ENCODE measurements around the gene MCAM.

MCAM gene

DNA sequence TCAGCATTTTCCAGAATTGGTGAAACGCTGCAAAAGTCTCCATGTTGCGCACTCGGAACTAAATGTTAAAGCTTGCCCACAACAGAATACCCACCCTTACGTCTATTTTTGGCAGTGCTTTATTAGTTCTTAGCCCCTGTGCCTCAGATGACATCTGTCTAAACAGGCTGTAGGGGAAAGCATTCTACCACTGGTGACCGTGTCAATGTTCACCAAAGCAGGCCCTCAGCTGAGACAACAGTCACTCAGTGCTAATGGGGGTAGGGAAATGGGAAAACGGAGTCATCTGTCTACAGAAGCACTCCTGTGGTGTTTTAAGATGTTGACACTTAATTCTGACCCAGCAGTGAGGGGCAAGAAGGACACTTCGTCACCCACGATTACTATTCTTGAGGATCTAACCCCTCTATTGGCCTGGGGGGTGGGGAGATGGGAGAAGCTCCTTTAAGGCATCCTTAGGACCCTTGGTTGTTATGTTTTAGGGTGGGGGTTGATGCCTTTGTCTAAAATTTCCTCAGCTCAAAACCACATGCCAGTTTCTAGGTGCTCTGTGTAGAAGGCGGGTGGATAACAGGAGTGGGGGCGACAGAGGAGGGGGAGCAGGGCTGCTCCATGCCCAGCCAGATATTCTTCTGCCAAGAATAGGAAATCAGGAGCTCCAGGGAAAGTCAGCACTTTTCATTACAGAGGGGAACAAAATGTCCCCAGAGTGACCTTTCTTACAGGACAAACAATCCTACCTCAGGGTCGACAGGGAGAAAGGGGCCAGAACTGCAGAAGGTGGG, 45.2 kb upstream of the MCAM start:
- DNase-seq (ENCODE audit: low read depth): no peak
- no peak overlapping the region for H3K4me3 ChIP-seq (ENCODE audit: low read length)

DNA sequence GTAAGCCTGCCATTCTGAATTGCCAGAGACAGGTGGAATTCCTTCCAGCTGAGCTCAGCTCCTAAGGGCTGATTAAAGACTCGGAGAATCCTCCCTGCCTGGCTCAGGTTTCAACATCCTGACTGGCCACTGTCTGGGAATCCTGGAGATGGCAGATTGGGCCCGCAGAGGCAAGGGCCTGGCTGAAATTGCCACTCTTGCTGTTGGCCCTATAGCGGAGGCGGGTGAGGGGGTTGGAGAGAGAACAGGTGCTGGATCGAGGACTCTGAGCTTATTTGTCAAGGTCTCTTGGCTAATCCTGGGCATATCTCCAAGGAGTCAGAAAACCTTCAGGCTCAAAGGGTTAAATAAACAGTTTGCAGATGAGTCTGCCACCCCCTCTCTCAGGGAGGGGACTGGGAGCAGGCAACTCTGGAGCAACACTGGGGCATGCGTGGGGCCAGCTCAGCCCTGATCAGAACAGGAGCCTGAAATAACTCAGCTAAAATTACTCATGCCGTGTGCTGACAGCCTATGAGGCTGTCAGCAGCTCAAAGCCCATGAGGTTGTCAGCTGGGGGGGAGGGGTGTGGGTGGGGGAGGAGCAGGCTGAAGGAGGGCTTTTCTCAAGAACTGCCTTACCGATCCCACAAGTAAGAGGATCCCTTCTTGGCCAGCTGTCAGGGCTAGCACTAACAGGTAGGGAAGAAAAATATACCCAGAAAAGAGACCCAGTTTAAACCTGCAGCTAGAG, 44.3 kb upstream of the MCAM start:
- no peak overlapping the region for H3K4me3 ChIP-seq (ENCODE audit: low read length)
- no peak for TF ChIP-seq CTCF (IDR thresholded peaks at IDR 0.05; ENCODE audit: insufficient read depth, low read depth, low read length, missing control alignments)

More for the DNA sequence above, 45.2 kb upstream of the MCAM start:
- no peak for TF ChIP-seq CTCF (IDR thresholded peaks at IDR 0.05; ENCODE audit: insufficient read depth, low read depth, low read length, missing control alignments)

GRCh38 chr11:119359365-119360214, 42.7 kb upstream of the MCAM start:
- H3K4me3 ChIP-seq (ENCODE audit: low read length): no peak overlapping the region
- peak; percentile 80 for DNase-seq (ENCODE audit: low read depth)
- TF ChIP-seq CTCF (IDR thresholded peaks at IDR 0.05; ENCODE audit: insufficient read depth, low read depth, low read length, missing control alignments): no peak

More for the DNA sequence above, 44.3 kb upstream of the MCAM start:
- DNase-seq (ENCODE audit: low read depth): peak; percentile 97

DNA sequence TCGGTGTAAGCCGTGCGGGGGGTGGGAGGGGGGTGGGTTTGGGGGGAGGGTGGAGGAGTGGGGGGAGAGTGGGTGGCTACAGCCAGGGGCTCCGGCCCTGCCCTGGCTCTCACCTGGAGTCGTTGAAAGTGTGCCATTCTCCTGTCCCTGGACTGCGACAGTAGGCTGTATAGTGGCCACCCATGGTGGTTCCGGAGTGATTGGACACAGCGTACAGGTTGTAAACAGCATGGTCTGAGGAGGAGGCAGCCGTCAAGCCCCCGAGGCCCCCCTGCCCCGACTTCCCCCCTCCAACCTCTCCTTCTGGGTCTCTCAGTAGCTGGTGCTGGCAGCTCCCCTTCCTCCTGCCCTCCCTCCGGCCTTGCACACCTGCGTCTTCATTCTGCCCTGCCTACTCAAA, 40.1 kb upstream of the MCAM start:
- no peak overlapping the region for H3K4me3 ChIP-seq (ENCODE audit: low read length)
- no peak for TF ChIP-seq CTCF (IDR thresholded peaks at IDR 0.05; ENCODE audit: insufficient read depth, low read depth, low read length, missing control alignments)
- no peak for DNase-seq (ENCODE audit: low read depth)

GRCh38 chr11:119356349-119357031, 39.6 kb upstream of the MCAM start:
- H3K4me3 ChIP-seq (ENCODE audit: low read length): peak overlapping the region; percentile 43
- DNase-seq (ENCODE audit: low read depth): peak; percentile 77
- TF ChIP-seq CTCF (IDR thresholded peaks at IDR 0.05; ENCODE audit: insufficient read depth, low read depth, low read length, missing control alignments): peak; percentile 65

DNA sequence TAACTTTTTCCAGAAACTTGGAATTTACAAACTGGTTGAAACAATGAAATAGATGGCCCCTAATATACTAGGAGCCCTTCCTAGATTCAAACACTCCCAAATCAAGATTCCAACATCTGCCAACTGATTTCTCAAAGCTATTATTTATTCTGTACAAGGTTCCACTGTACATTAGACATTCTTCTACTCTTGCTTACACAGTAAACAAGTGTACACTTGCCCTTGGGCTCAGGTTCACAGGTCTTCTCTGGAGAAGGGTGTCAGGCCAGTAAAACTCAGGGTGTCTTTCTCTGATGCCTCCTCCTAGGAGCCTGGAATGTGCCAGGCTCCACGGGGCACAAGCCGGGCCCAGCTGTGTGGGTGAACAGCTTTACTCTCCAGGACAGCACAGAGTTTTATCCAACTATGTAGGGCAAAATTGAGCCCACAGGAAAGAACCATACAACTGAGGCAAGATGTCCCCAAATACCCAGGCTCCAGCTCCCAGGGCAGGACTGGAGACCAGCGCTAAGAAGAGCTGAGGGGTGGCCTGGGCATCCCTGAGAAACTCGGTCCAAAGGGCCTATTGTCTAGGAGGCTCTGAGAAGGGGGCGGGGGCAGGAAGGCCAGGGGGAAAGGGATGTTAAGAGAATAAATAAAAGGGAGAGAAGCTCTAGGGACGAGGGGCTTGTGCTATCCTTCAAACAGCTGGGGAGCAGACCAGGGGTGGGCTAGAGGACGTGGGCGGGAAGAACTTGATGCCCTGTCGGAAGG, 38.3 kb upstream of the MCAM start:
- TF ChIP-seq CTCF (IDR thresholded peaks at IDR 0.05; ENCODE audit: insufficient read depth, low read depth, low read length, missing control alignments): no peak
- DNase-seq (ENCODE audit: low read depth): peak; percentile 57
- H3K4me3 ChIP-seq (ENCODE audit: low read length): no peak overlapping the region
